Fibroblast of the aortic adventitia (primary cell): ENCODE measurements around the gene TADA2B. TPM values are rescaled to one million over a fixed set of nuclear protein-coding genes. Genes with fewer than 3 reads are reported as not detected.

Experiments used
- DNase-seq: peaks from one replicate; pipeline ENCODE4 v3.0.0-alpha.2; 2010; ENCODE audit warnings: low read depth
- H3K4me3 ChIP-seq: 2 replicates; pipeline ENCODE4 v1.5.1; 2011; ENCODE audit warnings: low read depth, mild to moderate bottlenecking, control low read depth, low read length, moderate library complexity
- total RNA-seq: library from RNA; depleted of rRNA; stranded (reverse); fragments of >200 nt; gene quantifications from 2 replicates; pipeline ENCODE4 v1.2.3, GENCODE V29; 2012; ENCODE audit warnings: low replicate concordance
- TF ChIP-seq, protein P1 (sequence below): IDR thresholded peaks from 2 replicates; pipeline ENCODE4 v1.5.1; 2011; ENCODE audit warnings: mild to moderate bottlenecking, low read length, control low read depth, inconsistent platforms; ENCODE audit not compliant: insufficient read depth

TADA2B gene
- total RNA-seq, 1 donor = 11.5 TPM

GRCh38 chr4:7045961-7046921 is 3.1 kb downstream of the TADA2B start:
- TF ChIP-seq, protein P1, sequence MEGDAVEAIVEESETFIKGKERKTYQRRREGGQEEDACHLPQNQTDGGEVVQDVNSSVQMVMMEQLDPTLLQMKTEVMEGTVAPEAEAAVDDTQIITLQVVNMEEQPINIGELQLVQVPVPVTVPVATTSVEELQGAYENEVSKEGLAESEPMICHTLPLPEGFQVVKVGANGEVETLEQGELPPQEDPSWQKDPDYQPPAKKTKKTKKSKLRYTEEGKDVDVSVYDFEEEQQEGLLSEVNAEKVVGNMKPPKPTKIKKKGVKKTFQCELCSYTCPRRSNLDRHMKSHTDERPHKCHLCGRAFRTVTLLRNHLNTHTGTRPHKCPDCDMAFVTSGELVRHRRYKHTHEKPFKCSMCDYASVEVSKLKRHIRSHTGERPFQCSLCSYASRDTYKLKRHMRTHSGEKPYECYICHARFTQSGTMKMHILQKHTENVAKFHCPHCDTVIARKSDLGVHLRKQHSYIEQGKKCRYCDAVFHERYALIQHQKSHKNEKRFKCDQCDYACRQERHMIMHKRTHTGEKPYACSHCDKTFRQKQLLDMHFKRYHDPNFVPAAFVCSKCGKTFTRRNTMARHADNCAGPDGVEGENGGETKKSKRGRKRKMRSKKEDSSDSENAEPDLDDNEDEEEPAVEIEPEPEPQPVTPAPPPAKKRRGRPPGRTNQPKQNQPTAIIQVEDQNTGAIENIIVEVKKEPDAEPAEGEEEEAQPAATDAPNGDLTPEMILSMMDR = no peak
- no peak overlapping the region for H3K4me3 ChIP-seq
- DNase-seq = no peak

DNA sequence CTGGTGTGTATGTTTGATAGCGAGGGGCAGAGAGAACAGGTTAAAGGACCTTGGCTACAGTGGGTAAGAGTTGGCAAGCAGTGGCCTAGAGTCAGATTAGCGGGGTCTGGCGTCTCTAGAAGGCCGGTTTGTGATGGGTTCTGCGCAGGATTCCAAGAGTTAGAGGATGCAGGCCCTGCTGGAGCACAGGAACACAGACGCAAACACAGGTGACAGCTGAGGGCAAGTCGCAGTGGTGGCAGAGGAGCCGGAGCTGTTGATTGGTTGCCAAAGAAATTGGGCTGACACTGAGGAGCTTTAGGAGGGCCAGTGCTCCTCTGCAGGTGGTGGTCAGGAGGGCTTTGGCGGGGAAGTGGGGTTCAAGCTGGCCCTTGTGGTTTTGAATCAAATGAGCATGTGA is 3.8 kb downstream of the TADA2B start:
- DNase-seq = no peak
- H3K4me3 ChIP-seq = no peak overlapping the region
- TF ChIP-seq, protein P1 = no peak

- DNase-seq = no peak
- no peak overlapping the region for H3K4me3 ChIP-seq
- TF ChIP-seq, protein P1 = no peak
Measured at GRCh38 chr4:7048642-7049041, 5.5 kb downstream of the TADA2B start.

DNA sequence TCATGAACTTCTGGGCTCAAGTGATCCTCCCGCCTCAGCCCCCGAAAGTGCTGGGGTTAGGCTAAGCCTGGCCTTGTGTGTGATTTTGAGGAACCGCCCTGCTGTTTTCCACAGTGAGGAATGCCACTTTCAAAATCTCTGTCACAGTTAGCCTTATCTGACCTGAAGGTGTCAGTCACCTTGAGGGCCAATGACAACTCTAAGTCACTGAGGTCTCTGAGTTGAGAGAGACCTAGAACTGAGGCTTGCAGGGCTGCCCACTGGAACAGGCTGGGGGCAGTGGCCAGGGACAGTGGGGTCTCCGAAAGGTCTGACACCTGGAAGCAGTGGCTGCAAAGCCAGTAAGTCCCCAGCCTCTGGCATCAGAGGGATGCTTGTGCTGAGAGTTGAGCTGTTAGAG is 6.1 kb downstream of the TADA2B start:
- no peak for DNase-seq
- H3K4me3 ChIP-seq = no peak overlapping the region
- TF ChIP-seq, protein P1 = no peak

DNA sequence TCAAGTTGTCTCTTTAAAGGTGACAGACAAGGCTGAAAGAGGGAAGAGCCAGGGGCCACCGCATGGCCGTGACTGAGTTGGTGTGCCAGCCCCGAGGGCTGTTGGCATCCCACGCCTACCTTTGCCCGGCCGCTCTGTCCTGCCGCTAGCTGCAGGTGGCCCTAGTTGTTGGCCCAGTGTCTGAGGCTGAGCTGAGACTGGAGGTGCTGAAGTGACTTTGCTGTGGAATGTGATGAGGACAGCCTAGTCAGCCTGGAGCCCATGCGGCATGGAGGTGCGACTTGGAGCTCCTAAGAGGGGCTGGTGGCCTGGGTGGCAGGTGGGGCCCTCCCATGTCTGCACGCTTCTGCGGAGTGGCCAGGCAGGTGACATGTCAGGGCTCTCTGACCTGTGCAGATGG is 6.6 kb downstream of the TADA2B start:
- no peak overlapping the region for H3K4me3 ChIP-seq
- DNase-seq = no peak
- TF ChIP-seq, protein P1 = no peak

DNA sequence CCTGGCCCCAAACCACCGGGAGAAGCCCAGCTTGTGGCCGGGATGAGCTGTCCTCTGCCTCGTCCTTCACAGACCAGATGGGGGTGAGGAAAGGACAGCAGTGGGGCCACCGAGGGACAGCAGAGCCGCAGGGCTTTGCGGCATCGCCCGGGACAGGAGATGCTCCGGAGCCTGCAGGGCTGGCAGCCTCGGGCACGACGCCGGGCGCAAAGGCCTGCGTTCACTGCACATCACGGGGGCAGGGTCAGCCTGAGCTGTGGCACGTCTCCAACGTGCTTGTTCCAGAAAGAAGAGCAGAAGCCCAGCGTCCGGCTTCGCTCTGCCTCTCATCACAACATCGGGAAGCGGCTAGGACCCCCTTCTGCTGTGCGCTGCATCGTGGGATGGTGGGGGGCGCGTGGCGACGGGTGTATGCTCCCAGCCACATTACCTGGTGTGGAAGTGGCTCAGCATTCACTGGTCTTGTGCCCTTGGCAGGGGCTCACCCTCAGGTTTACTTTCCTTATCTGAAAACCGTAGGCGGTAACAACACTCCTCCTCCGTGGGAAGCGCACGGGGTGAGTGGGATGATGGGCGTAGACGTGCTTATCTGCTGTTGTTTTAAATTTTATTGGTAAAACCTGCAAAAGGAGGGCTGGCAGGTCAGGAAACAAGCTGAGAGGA is 7.4 kb downstream of the TADA2B start:
- no peak overlapping the region for H3K4me3 ChIP-seq
- no peak for DNase-seq
- TF ChIP-seq, protein P1 = no peak
